NCI-H1436 (cell line): ENCODE data around the gene CRYBA2.

ENCODE experiments used
- DNase-seq: peaks from one replicate; lab custom pipeline; 2025; lab: John Stamatoyannopoulos, UW

Gene CRYBA2

DNA sequence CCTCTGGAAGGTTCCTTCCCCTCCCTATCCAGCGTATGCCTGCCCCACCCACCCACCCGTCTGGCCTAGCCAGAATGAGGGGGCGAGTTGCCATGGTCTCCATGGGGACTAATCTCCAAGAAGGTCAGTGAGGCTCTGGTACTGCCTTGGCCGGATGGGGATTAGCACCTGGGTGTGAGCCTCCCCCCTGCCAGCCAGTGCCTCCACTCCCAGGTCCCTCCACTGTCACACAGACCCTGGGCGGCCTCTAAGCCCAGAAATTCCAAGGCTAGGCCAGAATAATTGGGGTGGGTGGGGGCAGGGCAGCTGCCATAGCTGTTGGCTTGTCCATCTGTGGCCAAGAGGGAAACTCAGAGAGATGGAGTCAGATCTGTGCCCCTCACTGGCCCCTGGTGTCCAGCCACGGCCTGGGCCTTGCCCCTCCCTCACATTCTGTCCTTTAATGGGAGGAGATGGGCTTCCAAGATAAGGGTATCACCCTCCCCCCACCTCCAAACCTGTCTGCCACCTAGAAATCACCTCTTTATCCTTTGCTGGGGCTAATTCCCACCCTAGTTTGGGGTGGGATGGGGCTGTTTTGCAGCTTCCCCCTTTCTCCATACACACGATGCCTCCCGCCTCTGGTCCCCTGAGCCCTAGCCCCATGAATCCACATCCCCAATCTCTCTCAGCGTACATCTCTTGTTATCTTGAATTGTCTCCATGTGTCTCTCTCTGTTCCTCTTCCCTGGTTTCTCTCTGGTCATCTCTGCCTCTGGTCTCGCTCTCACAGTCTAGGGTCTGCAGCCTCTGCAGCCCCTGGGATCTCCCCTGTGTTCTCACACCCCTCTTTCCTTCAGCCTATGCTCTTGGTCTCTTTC lies 6.0 kb upstream of the CRYBA2 start:
- DNase-seq = no peak

- no peak for DNase-seq
Measured at GRCh38 chr2:218998414-218999002, 5.3 kb upstream of the CRYBA2 start.

GRCh38 chr2:218997731-218998130 lies 4.5 kb upstream of the CRYBA2 start:
- DNase-seq = no peak

- no peak for DNase-seq
Measured at GRCh38 chr2:218996937-218997336, 3.7 kb upstream of the CRYBA2 start.

- DNase-seq = peak; percentile 80
Measured at GRCh38 chr2:218995972-218996711, 2.9 kb upstream of the CRYBA2 start.

- no peak for DNase-seq
Measured at GRCh38 chr2:218995561-218995960, 2.3 kb upstream of the CRYBA2 start.

DNA sequence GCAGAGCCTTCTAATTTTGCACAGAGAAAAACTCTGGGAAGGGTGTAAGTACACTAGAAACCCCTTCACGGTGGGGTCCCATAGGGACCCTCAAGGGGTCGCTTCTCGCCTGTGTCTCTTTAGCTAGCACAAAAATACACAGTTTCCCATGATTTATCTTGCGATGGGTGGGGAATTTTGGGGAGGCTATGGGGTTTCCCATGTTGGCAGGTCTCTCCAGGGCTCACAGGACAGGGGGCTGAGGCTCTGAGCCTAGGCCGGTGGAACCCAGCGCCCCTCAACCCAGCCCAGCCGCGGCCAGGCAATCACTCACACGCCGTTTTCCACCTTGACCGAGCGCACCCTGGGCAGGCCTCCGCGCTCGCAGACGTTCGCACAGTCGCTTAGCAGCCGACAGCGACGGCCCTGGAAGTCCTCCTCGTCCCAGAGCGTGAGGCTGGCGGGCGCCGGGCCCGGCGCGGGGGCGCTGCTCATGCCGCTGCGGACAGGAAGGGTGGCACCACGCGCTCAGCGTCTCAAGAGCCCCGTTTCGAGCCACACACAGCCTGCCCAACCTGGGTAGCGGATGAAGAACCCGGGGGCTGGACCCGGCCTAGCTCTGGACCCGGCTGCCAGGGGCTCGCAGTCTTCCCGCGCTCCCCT lies 398 bp downstream of the CRYBA2 start:
- DNase-seq = no peak

DNA sequence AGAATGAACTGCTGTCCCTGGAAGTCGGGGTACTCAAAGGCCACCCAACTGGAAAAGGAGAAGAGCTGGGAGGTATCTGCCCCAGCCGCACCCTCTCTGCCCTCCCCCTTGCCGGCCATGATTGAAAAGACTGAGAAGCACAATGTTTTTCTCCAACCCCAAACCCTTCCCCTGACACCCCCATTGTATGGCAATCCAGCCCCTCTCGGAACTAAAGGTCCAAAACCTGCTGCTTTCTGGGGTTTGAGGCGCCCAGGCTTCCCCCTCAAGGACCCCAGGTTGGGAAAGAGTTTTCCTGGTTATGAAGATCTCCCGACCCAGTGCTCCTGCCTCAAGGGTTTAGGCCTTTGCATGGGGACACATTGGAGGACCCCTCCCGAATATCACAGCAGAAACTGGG lies 1.0 kb downstream of the CRYBA2 start:
- DNase-seq = no peak

- DNase-seq = no peak
Measured at GRCh38 chr2:218991674-218992168, 1.5 kb downstream of the CRYBA2 start.

- DNase-seq = no peak
Measured at GRCh38 chr2:218990612-218991011, 2.6 kb downstream of the CRYBA2 start.

GRCh38 chr2:218990052-218990451 lies 3.2 kb downstream of the CRYBA2 start:
- DNase-seq = no peak

- DNase-seq = no peak
Measured at GRCh38 chr2:218988650-218989049, 4.6 kb downstream of the CRYBA2 start.

- no peak for DNase-seq
Measured at GRCh38 chr2:218988164-218988563, 5.1 kb downstream of the CRYBA2 start.

GRCh38 chr2:218986148-218986761 lies 7.0 kb downstream of the CRYBA2 start:
- no peak for DNase-seq

DNA sequence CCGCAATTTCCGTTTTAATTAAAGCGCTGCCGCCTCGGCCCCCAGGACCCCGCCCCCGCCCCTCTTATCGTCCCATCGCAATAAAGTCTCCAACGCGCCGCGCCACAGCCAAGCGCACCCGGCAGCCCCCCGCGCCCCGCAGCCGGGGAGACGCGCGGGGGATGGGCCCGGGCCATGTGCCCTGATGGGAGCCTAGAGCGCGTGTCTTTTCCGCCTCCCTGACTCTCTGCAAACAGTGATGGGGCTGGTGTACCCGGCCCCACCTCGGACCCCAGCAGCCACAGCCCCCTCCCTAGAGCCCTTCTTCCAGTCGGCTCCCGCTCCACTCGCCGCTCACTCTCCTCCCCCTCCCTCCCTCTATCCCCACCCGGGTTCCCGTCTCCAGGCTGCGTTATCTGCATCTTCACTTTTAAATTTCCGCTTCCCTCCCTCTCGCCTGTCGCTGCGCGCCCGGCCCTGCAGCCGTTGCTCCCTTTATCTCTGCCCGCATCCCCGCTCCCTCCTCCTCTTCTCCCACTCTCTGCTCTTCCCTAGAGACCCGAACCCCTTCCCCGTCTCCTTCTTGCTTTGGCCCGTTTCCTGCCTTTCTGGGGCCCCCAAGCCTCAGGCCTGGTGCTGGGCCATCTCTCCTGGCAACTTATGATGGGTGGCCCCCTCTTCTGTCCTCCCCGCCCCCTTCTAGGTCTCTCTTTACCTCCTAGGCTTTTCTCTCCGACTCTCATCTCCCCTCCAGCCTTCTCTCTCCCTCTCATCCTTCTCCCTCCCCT lies 7.7 kb downstream of the CRYBA2 start:
- DNase-seq = no peak

GRCh38 chr2:218985021-218985324 lies 8.2 kb downstream of the CRYBA2 start, which contains the start of gene FEV:
Gene FEV (minus strand): TSS chr2:218985184. CDS start chr2:218985075, 109 bp downstream.
- DNase-seq = no peak

DNA sequence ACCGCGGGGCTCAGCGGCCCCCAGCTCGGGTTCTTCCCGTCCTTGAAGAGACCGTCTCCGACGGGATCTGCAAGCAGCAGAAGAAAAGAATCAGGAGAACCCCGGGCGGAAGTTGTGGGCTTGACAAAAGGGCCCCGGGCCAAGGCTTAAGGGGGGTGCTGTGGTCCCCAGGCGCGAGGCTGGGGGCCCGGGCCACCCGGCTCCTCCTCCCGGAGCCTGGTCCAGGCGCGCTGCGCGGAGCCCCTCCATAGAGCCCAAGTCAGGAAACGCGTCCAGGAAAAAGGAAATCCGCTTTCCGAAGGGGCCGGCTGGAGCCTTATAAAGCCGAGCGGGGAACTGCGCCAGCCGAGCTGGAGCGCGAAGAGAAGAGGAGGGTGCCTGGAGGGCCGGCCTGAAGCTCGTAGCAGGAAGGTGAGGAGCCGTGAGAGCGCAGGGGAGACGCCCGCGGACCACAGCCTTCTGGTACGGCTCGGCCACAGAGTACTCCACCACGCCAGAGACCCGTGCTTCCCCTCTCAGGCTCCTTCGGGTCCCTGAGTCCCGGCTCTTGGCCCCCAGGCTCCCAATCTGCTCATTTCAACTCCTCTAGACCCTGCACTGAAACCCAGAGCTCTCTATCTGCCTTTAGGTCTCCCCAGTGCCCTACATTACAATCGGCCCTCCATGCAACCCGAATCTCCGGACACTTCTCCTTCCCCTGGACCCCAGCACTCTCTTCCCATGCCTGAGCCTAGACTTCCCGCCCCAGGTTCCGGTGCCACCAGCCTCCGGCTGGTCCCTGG lies 8.8 kb downstream of the CRYBA2 start:
- DNase-seq = no peak

GRCh38 chr2:218983934-218984238 lies 9.3 kb downstream of the CRYBA2 start:
- no peak for DNase-seq

DNA sequence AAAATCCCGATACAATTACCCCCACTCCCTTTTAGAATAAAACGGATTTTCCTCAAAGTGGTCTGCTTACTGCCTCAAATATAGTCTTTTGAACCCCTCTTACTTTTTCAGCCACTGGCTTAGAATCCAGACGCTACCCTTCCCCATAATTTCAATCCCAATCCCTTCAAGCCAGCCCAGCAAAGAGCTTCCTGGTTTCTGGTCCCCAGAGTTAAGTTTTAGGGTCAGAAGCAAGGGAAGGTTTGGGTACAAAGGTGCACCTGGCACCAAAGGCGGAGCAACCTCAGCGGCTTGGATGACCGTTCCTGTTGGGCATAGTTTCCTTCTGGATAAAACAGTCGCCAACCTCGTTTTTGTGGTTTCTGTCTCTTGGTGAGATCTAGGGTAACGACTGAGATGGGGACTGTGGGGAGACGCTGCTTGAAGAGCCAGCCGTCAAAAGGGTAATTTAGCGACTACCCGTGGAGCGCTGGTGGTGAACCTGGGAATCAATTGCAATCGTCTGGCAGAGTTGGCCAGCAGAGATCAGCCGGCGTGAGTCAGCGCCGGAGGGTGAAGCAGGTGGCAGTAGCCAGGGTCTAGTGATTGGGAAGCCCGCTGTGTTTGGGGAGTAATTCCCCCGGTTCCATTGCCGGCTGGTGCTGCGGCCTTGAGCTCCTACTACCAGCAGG lies 9.8 kb downstream of the CRYBA2 start:
- no peak for DNase-seq
